ENCODE results near the gene SLC6A2.

DNA sequence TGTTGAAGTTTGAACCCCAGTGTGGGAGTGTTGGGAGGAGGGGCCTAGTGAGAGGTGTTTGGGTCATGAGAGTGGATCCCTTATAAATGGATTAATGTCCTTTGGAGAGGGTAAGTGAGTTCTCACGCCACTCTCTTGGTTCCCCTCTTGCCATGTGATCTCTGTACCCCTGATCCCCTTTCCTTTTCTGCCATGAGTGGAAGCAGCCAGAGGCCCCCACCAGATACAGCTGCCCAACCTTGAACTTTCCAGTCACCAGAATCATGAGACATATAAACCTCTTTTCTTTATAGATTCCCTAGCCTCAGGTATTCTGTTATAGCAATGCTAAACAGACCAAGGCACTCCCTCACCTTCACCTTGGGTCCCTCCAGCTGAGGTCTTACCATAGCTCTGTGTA, 7.4 kb downstream of the SLC6A2 start:
- TF ChIP-seq, protein P1, sequence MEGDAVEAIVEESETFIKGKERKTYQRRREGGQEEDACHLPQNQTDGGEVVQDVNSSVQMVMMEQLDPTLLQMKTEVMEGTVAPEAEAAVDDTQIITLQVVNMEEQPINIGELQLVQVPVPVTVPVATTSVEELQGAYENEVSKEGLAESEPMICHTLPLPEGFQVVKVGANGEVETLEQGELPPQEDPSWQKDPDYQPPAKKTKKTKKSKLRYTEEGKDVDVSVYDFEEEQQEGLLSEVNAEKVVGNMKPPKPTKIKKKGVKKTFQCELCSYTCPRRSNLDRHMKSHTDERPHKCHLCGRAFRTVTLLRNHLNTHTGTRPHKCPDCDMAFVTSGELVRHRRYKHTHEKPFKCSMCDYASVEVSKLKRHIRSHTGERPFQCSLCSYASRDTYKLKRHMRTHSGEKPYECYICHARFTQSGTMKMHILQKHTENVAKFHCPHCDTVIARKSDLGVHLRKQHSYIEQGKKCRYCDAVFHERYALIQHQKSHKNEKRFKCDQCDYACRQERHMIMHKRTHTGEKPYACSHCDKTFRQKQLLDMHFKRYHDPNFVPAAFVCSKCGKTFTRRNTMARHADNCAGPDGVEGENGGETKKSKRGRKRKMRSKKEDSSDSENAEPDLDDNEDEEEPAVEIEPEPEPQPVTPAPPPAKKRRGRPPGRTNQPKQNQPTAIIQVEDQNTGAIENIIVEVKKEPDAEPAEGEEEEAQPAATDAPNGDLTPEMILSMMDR (IDR thresholded peaks at IDR 0.05; ENCODE audit: borderline replicate concordance, extremely low read depth, low read length, poor library complexity, severe bottlenecking): no peak
- TF ChIP-seq EZH2 (IDR thresholded peaks at IDR 0.05; ENCODE audit: borderline replicate concordance, low read depth, low read length, severe bottlenecking): no peak

All from DND-41 (cell line).